ENCODE results near the gene RAB11FIP4. TPM values are rescaled to one million over a fixed set of nuclear protein-coding genes. Genes with fewer than 3 reads are reported as not detected.

The RAB11FIP4 gene
- total RNA-seq, 4 donors from 2014 or later, result 41.0 to 173 (median 53.7) TPM

GRCh38 chr17:31412511-31412910, 21.0 kb downstream of the RAB11FIP4 start:
- in situ Hi-C loops (cut with MboI; ENCODE audit: low pct_ligation_motif_present in 1 of 4, low pct_unique_long_range_greater_than_20kb in 1 of 4, low sequenced_read_pairs in 3 of 4) (no loop called here), intact Hi-C loops (cut with DNase I; ENCODE audit: low total_unique reads) (no loop called here)
- H3K4me3 ChIP-seq, result no peak overlapping the region
- 65% methylated on average over 6 of the region's 6 CpGs; no CpG with 5 or more reads in 1 of the 2 donors for WGBS, 2 donors (ENCODE audit: low coverage in 1 of 2)
- no peaks in the 10 kb centered on the region for H3K36me3 ChIP-seq
- no peak for DNase-seq
- no peak overlapping the region for H3K27ac ChIP-seq
- TF ChIP-seq EP300 (IDR thresholded peaks at IDR 0.05; ENCODE audit: low read depth), result no peak
- no peak for TF ChIP-seq CTCF (IDR thresholded peaks at IDR 0.05)
- no peak for TF ChIP-seq POLR2A (IDR thresholded peaks at IDR 0.05)
- no peak for TF ChIP-seq POLR2AphosphoS5 (IDR thresholded peaks at IDR 0.05)
- H3K27me3 ChIP-seq, result no peaks in the 10 kb centered on the region
- peaks cover 0 to 5% (median 0%) of the 10 kb centered on the region in 4 donors for H3K4me1 ChIP-seq
- no peaks in the 10 kb centered on the region for H3K9me3 ChIP-seq

GRCh38 chr17:31413081-31413799, 21.8 kb downstream of the RAB11FIP4 start:
- Histone ChIP-seq H3K4me3 (no peak overlapping the region), H3K36me3 (no peaks in the 10 kb centered on the region), H3K4me1 (peaks cover 0 to 5% (median 0%) of the 10 kb centered on the region in 4 donors), H3K9me3 (no peaks in the 10 kb centered on the region), H3K27me3 (no peaks in the 10 kb centered on the region), H3K27ac (no peak overlapping the region)
- intact Hi-C loops (cut with DNase I; ENCODE audit: low total_unique reads), result no loop called here
- WGBS, 2 donors (ENCODE audit: low coverage in 1 of 2), result 77% methylated on average over 15 of the region's 15 CpGs; no CpG with 5 or more reads in 1 of the 2 donors
- in situ Hi-C loops (cut with MboI; ENCODE audit: low pct_ligation_motif_present in 1 of 4, low pct_unique_long_range_greater_than_20kb in 1 of 4, low sequenced_read_pairs in 3 of 4), result no loop called here
- DNase-seq, result no peak
- TF ChIP-seq EP300 (IDR thresholded peaks at IDR 0.05; ENCODE audit: low read depth), result no peak

- in situ Hi-C loops (cut with MboI; ENCODE audit: low pct_ligation_motif_present in 1 of 4, low pct_unique_long_range_greater_than_20kb in 1 of 4, low sequenced_read_pairs in 3 of 4), result no loop called here
- no peak for DNase-seq
- no peaks in the 10 kb centered on the region for H3K9me3 ChIP-seq
- H3K4me3 ChIP-seq, result no peak overlapping the region
- H3K36me3 ChIP-seq, result no peaks in the 10 kb centered on the region
- no peaks in the 10 kb centered on the region for H3K27me3 ChIP-seq
- H3K27ac ChIP-seq, result no peak overlapping the region
- WGBS, 2 donors (ENCODE audit: low coverage in 1 of 2), result 56% methylated on average over 11 of the region's 12 CpGs; no CpG with 5 or more reads in 1 of the 2 donors
- intact Hi-C loops (cut with DNase I; ENCODE audit: low total_unique reads), result no loop called here
- peaks cover 0 to 5% (median 0%) of the 10 kb centered on the region in 4 donors for H3K4me1 ChIP-seq
- TF ChIP-seq POLR2A (IDR thresholded peaks at IDR 0.05), result no peak
- no peak for TF ChIP-seq CTCF (IDR thresholded peaks at IDR 0.05)
- TF ChIP-seq EP300 (IDR thresholded peaks at IDR 0.05; ENCODE audit: low read depth), result no peak
- no peak for TF ChIP-seq POLR2AphosphoS5 (IDR thresholded peaks at IDR 0.05)
These were observed 22.5 kb downstream of the RAB11FIP4 start for GRCh38 chr17:31413874-31414549.

- WGBS, 2 donors (ENCODE audit: low coverage in 1 of 2), result 90% methylated on average over 6 of the region's 6 CpGs; no CpG with 5 or more reads in 1 of the 2 donors
- intact Hi-C loops (cut with DNase I; ENCODE audit: low total_unique reads), result no loop called here
- no peak for TF ChIP-seq CTCF (IDR thresholded peaks at IDR 0.05)
- no peak overlapping the region for H3K27ac ChIP-seq
- no peak overlapping the region for H3K4me3 ChIP-seq
- no peaks in the 10 kb centered on the region for H3K27me3 ChIP-seq
- in situ Hi-C loops (cut with MboI; ENCODE audit: low pct_ligation_motif_present in 1 of 4, low pct_unique_long_range_greater_than_20kb in 1 of 4, low sequenced_read_pairs in 3 of 4), result no loop called here
- peaks cover 0 to 5% (median 0%) of the 10 kb centered on the region in 4 donors for H3K4me1 ChIP-seq
- DNase-seq, result no peak
- no peaks in the 10 kb centered on the region for H3K9me3 ChIP-seq
- H3K36me3 ChIP-seq, result no peaks in the 10 kb centered on the region
These were observed 23.1 kb downstream of the RAB11FIP4 start for GRCh38 chr17:31414550-31414918.

All from transverse colon (tissue), 4 donors.